PC-9 (cell line): ENCODE data around the gene ZFPL1. TPM values are rescaled to one million over a fixed set of nuclear protein-coding genes. Genes with fewer than 3 reads are reported as not detected.

Source experiments
- Bru-seq: library from RNA; stranded (reverse); fragments of 400-500 nt; gene quantifications from one replicate; lab custom pipeline; 2021; lab: Mats Ljungman, UMichigan
- BruChase-seq, 2 experiments: library from RNA; stranded (reverse); fragments of 400-500 nt; gene quantifications; one replicate each; lab custom pipeline; 2021; lab: Mats Ljungman, UMichigan
- BruUV-seq: library from RNA; stranded (reverse); fragments of 400-500 nt; replicated peaks from 2 replicates; lab custom pipeline; 2021; lab: Mats Ljungman, UMichigan
- CTCF ChIA-PET: fragments of 300-600 bp; sonication (Branson Sonifier 250); formaldehyde crosslinking; loops from one replicate; lab custom pipeline; 2022; ENCODE audit warnings: antibody characterized with exemption; lab: Charles Lee
- POLR2A ChIA-PET: fragments of 300-600 bp; sonication (Branson Sonifier 250); formaldehyde crosslinking; loops from one replicate; lab custom pipeline; 2022; ENCODE audit warnings: antibody characterized with exemption; ENCODE audit not compliant: unreplicated experiment; lab: Charles Lee
- DNase-seq, 2 experiments: peaks; one replicate each; pipeline versions ENCODE4 v3.0.0 to v3.0.0-alpha.2; 2015 to 2022; ENCODE audit warnings: mixed read lengths in 1 of 2
- H2AFZ ChIP-seq: fragments of 200-600 bp; sonication (generic); 2 replicates; pipeline ENCODE4 v1.8.1; 2017; ENCODE audit warnings: antibody characterized with exemption
- H3F3A ChIP-seq: fragments of 200-600 bp; sonication (generic); 2 replicates; pipeline ENCODE4 v1.8.1; 2017; ENCODE audit warnings: antibody characterized with exemption, mild to moderate bottlenecking, low read depth; ENCODE audit not compliant: insufficient read depth
- H3K27ac ChIP-seq: fragments of 200-600 bp; sonication (generic); 2 replicates; pipeline ENCODE4 v1.6.1; 2016; ENCODE audit warnings: mixed run types
- H3K27me3 ChIP-seq: fragments of 200-600 bp; sonication (generic); 2 replicates; pipeline ENCODE4 v1.6.1; 2016; ENCODE audit warnings: low read depth, mixed run types; ENCODE audit not compliant: insufficient read depth
- H3K36me3 ChIP-seq: fragments of 200-600 bp; sonication (generic); 2 replicates; pipeline ENCODE4 v1.6.1; 2016; ENCODE audit warnings: low read depth, mixed run types
- H3K4me1 ChIP-seq: fragments of 200-600 bp; sonication (generic); replicated peaks from 2 replicates; pipeline ENCODE4 v1.6.1; 2016; ENCODE audit warnings: mixed run types; ENCODE audit not compliant: insufficient read depth
- H3K4me2 ChIP-seq: fragments of 200-600 bp; sonication (generic); 2 replicates; pipeline ENCODE4 v1.6.1; 2017; ENCODE audit warnings: mixed run types
- H3K4me3 ChIP-seq: fragments of 200-600 bp; sonication (generic); 2 replicates; pipeline ENCODE4 v1.6.1; 2016; ENCODE audit warnings: mixed run types
- H3K79me2 ChIP-seq: fragments of 200-600 bp; sonication (generic); 2 replicates; pipeline ENCODE4 v1.6.1; 2017; ENCODE audit warnings: low read depth, mixed run types
- H3K9me2 ChIP-seq: fragments of 200-600 bp; sonication (generic); 2 replicates; pipeline ENCODE4 v1.8.1; 2017; ENCODE audit warnings: mild to moderate bottlenecking; ENCODE audit not compliant: insufficient read depth
- H3K9me3 ChIP-seq: fragments of 200-600 bp; sonication (generic); 2 replicates; pipeline ENCODE4 v1.8.1; 2016; ENCODE audit warnings: low read depth; ENCODE audit not compliant: insufficient read depth
- H4K20me1 ChIP-seq: fragments of 200-600 bp; sonication (generic); 2 replicates; pipeline ENCODE4 v1.8.1; 2017; ENCODE audit not compliant: insufficient read depth
- CTCF ChIP-seq: fragments of 200-600 bp; sonication (generic); conservative IDR thresholded peaks from 2 replicates; pipeline ENCODE4 v1.6.1; 2017; ENCODE audit warnings: mixed run types, antibody characterized with exemption, mild to moderate bottlenecking, moderate library complexity
- EZH2 ChIP-seq: fragments of 200-600 bp; sonication (generic); IDR thresholded peaks from 2 replicates; pipeline ENCODE4 v1.8.0; 2017; ENCODE audit warnings: antibody characterized with exemption, low read depth
- intact Hi-C: fragments of 100-400 bp; cut with micrococcal nuclease; formaldehyde crosslinking; loops from one replicate; pipeline ENCODE4 v1.10.0; 2022; ENCODE audit not compliant: unreplicated experiment
- long read RNA-seq: library from polyadenylated mRNA; stranded (forward); transcript quantifications from one replicate; pipeline ENCODE4 v2.0.0, GENCODE V29; 2022
- total RNA-seq: library from RNA; stranded (reverse); gene quantifications from 2 replicates; pipeline ENCODE4 v1.2.3, GENCODE V29; 2021

Gene ZFPL1
- total RNA-seq (63.6 and 68.2 TPM in 2 replicates), Bru-seq, nascent RNA (percentile 80 among the genes with signal in this experiment), BruChase-seq, experiment 1, labeled RNA remaining after a 2-hour chase (percentile 91 among the genes with signal in this experiment), BruChase-seq, experiment 2, labeled RNA remaining after a 6-hour chase (percentile 93 among the genes with signal in this experiment)
- long read RNA-seq, transcript ZFPL1-201 (8 exons, 1,371 nt) = major isoform, 111 of 173 reads
- long read RNA-seq, partial matches to known transcripts = 34 of 173 reads
- long read RNA-seq, other reads (novel, unspliced or antisense) = 25 of 173 reads

GRCh38 chr11:65083834-65084597, at the start of gene ZFPL1, which contains the start of gene CDCA5:
Gene ZFPL1, plus strand, starts transcription at chr11:65084222. Its CDS starts 477 bp downstream, at chr11:65084699.
Gene CDCA5, minus strand, starts transcription at chr11:65084040. Its CDS starts 62 bp downstream, at chr11:65083978.
- peak within 1 kb of the TSS; percentile 93 for H3K4me2 ChIP-seq
- H3K36me3 ChIP-seq = peaks cover 20% of the 10 kb centered on the region
- H2AFZ ChIP-seq = peak within 1 kb of the TSS; percentile 90
- peaks cover 49% of the 10 kb centered on the region for H3K79me2 ChIP-seq
- no peaks in the 10 kb centered on the region for H4K20me1 ChIP-seq
- H3K9me2 ChIP-seq = no peaks in the 10 kb centered on the region
- H3K27me3 ChIP-seq = no peaks in the 10 kb centered on the region
- no peak for TF ChIP-seq EZH2
- peak; percentile 89 to 97 for DNase-seq
- peaks cover 7% of the 10 kb centered on the region for H3F3A ChIP-seq
- peak within 1 kb of the TSS; percentile 82 for H3K4me3 ChIP-seq
- H3K9me3 ChIP-seq = no peaks in the 10 kb centered on the region
- intact Hi-C loops = loop anchor here (1.0 to 5.0 kb wide), 2 partner anchors 12 to 42 kb away; partner anchors contain the start of genes SAC3D1 and VPS51
- peaks cover 17% of the 10 kb centered on the region for H3K4me1 ChIP-seq
- BruUV-seq = no TSS peak
- POLR2A ChIA-PET = no interaction called here
- CTCF ChIA-PET = no interaction called here
- H3K27ac ChIP-seq = peak within 1 kb of the TSS; percentile 82

GRCh38 chr11:65034423-65034822, 49.6 kb upstream of the ZFPL1 start:
- Histone ChIP-seq H3K36me3 (no peaks in the 10 kb centered on the region), H3K4me1 (no peaks in the 10 kb centered on the region), H3K9me3 (no peaks in the 10 kb centered on the region), H3K79me2 (no peaks in the 10 kb centered on the region), H3K4me2 (no peak overlapping the region), H3K27me3 (no peaks in the 10 kb centered on the region), H3K4me3 (no peak overlapping the region), H3K9me2 (no peaks in the 10 kb centered on the region), H3K27ac (no peak overlapping the region), H2AFZ (no peak overlapping the region), H4K20me1 (no peaks in the 10 kb centered on the region), H3F3A (peaks cover 8% of the 10 kb centered on the region; the same call in 1 of the 2 replicates)
- no peak for TF ChIP-seq EZH2
- no peak for TF ChIP-seq CTCF
- BruUV-seq = no TSS peak
- CTCF ChIA-PET = no interaction called here
- no peak for DNase-seq
- POLR2A ChIA-PET = no interaction called here
- intact Hi-C loops = no loop called here

GRCh38 chr11:65035579-65035978, 48.4 kb upstream of the ZFPL1 start:
- POLR2A ChIA-PET = no interaction called here
- peaks cover 19% of the 10 kb centered on the region; the same call in 1 of the 2 replicates for H3F3A ChIP-seq
- no peaks in the 10 kb centered on the region for H3K27me3 ChIP-seq
- no peaks in the 10 kb centered on the region for H3K9me3 ChIP-seq
- CTCF ChIA-PET = no interaction called here
- H3K4me1 ChIP-seq = peaks cover 9% of the 10 kb centered on the region; the same call in 1 of the 2 replicates
- no peak overlapping the region for H3K27ac ChIP-seq
- no peaks in the 10 kb centered on the region for H3K79me2 ChIP-seq
- no peak overlapping the region for H3K4me3 ChIP-seq
- no peak for TF ChIP-seq EZH2
- no peak for TF ChIP-seq CTCF
- no peaks in the 10 kb centered on the region for H4K20me1 ChIP-seq
- BruUV-seq = no TSS peak
- DNase-seq = no peak
- H3K4me2 ChIP-seq = no peak overlapping the region
- intact Hi-C loops = no loop called here
- no peaks in the 10 kb centered on the region for H3K36me3 ChIP-seq
- no peaks in the 10 kb centered on the region for H3K9me2 ChIP-seq
- H2AFZ ChIP-seq = no peak overlapping the region
